ENCODE results near the gene LYG1.

The LYG1 gene

GRCh38 chr2:99260184-99260583 is 40.8 kb downstream of the LYG1 start:
- TF ChIP-seq TAF1 (IDR thresholded peaks at IDR 0.05; ENCODE audit: borderline replicate concordance, insufficient read depth, low read length), result no peak
- no peak for TF ChIP-seq SIN3A (IDR thresholded peaks at IDR 0.05; ENCODE audit: borderline replicate concordance, insufficient read depth, low read length)
- no peak for TF ChIP-seq REST (IDR thresholded peaks at IDR 0.05; ENCODE audit: insufficient read depth in 1 of 2, low read depth in 2 of 2, low read length in 2 of 2)
- no peak for TF ChIP-seq FOXP2 (optimal IDR thresholded peaks at IDR 0.05; ENCODE audit: borderline replicate concordance, extremely low read depth, extremely low read length, insufficient read depth)
- no peak for TF ChIP-seq POLR2AphosphoS5 (IDR thresholded peaks at IDR 0.05; ENCODE audit: low read depth, low read length)

DNA sequence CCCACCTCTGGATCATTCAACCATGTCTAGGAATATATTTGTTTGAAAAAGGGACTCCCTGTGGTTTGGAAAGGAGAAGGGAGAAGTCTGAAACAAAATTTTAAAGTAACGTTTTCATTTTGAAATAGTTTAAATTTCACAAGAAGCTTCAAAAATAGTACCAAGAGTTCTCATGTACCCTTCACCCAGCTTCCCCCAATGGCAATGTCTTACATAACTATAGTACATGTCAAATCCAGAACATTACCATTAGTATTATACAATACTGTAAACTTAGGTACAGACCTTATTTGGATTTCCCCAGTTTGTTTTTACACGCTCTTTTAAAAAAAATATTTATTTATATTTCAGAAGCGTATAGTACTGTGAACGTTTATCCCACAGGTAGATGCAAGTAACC is 41.5 kb downstream of the LYG1 start:
- no peak for TF ChIP-seq REST (IDR thresholded peaks at IDR 0.05; ENCODE audit: insufficient read depth in 1 of 2, low read depth in 2 of 2, low read length in 2 of 2)
- TF ChIP-seq FOXP2 (optimal IDR thresholded peaks at IDR 0.05; ENCODE audit: borderline replicate concordance, extremely low read depth, extremely low read length, insufficient read depth), result no peak
- TF ChIP-seq SIN3A (IDR thresholded peaks at IDR 0.05; ENCODE audit: borderline replicate concordance, insufficient read depth, low read length), result no peak
- no peak for TF ChIP-seq POLR2AphosphoS5 (IDR thresholded peaks at IDR 0.05; ENCODE audit: low read depth, low read length)
- no peak for TF ChIP-seq TAF1 (IDR thresholded peaks at IDR 0.05; ENCODE audit: borderline replicate concordance, insufficient read depth, low read length)

GRCh38 chr2:99256677-99257076 is 44.3 kb downstream of the LYG1 start:
- TF ChIP-seq FOXP2 (optimal IDR thresholded peaks at IDR 0.05; ENCODE audit: borderline replicate concordance, extremely low read depth, extremely low read length, insufficient read depth) (no peak), SIN3A (IDR thresholded peaks at IDR 0.05; ENCODE audit: borderline replicate concordance, insufficient read depth, low read length) (no peak), TAF1 (IDR thresholded peaks at IDR 0.05; ENCODE audit: borderline replicate concordance, insufficient read depth, low read length) (no peak), POLR2AphosphoS5 (IDR thresholded peaks at IDR 0.05; ENCODE audit: low read depth, low read length) (no peak), REST (IDR thresholded peaks at IDR 0.05; ENCODE audit: insufficient read depth in 1 of 2, low read depth in 2 of 2, low read length in 2 of 2) (no peak)

DNA sequence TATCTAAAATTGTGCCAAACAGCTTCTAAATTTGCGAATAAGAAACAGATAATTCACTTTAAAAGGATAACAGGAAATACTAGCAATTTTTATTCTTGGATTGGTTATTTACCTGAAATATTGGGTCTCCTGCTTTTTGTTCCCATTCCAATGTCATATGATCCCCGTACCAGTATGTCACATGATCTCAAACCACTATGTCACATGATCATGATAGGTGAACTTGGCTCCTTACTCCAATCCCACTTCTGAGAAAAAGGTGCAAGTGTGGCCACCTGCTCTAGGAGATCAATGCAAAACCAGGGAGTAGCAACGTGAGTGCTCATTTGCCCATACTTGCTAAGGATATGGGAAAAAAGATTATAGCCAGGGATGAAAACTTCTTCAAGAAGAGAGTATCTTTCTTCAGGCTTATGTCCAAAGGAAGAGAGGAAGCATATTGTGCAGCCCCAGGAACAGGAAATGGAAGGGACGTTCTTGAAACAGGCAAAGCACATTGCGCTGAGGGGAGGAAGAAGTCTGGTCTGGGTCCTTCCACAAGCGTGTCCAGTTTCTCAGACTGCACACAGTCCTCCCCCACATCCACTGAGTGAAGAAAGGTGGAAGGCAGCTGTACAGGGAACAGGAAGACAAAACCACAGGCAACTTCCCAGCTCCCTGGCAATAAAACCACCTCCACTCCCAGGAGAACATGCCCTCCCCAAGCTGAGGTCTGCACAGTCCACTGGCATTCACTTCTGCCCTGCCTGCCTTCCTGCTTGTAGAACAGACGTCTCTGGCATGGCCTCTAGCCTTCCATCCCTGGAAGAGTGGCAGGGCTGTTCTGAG is 45.3 kb downstream of the LYG1 start, which contains the start of gene LYG2:
Gene LYG2 (minus strand): TSS at position 176 of the 828 bp plus-strand sequence. CDS start 1,406 bp downstream, outside the sequence.
- TF ChIP-seq TAF1 (IDR thresholded peaks at IDR 0.05; ENCODE audit: borderline replicate concordance, insufficient read depth, low read length) (no peak), POLR2AphosphoS5 (IDR thresholded peaks at IDR 0.05; ENCODE audit: low read depth, low read length) (no peak), SIN3A (IDR thresholded peaks at IDR 0.05; ENCODE audit: borderline replicate concordance, insufficient read depth, low read length) (no peak), REST (IDR thresholded peaks at IDR 0.05; ENCODE audit: insufficient read depth in 1 of 2, low read depth in 2 of 2, low read length in 2 of 2) (no peak), FOXP2 (optimal IDR thresholded peaks at IDR 0.05; ENCODE audit: borderline replicate concordance, extremely low read depth, extremely low read length, insufficient read depth) (no peak)

All from PFSK-1 (cell line).